ENCODE results near the gene STKLD1.
A peak's percentile ranks its signal among the peaks of the same experiment; 100 is the strongest.
"Not testable (repeated sequence)": the region's sequence is repeated elsewhere in the genome, so short reads cannot be mapped to it uniquely, and the experiment has no call there.

STKLD1 gene

GRCh38 chr9:133375724-133376654, at the start of gene STKLD1, which contains the start of gene SURF4:
STKLD1 (plus strand) TSS chr9:133376366; CDS start chr9:133376474, 108 bp downstream.
SURF4 (minus strand) TSS chr9:133376060; CDS start chr9:133375969, 91 bp downstream.
- peak; percentile 92 to 95 for DNase-seq (ENCODE audit: low read depth in 2 of 2)

GRCh38 chr9:133327021-133327420, 49.1 kb upstream of the STKLD1 start:
- not testable (repeated sequence) for DNase-seq (ENCODE audit: low read depth in 2 of 2)

GRCh38 chr9:133327834-133328484, 48.2 kb upstream of the STKLD1 start:
- DNase-seq (ENCODE audit: low read depth in 2 of 2): no peak

- not testable (repeated sequence) for DNase-seq (ENCODE audit: low read depth in 2 of 2)
Observed at GRCh38 chr9:133329306-133330156, 46.6 kb upstream of the STKLD1 start.

GRCh38 chr9:133331221-133331620, 44.9 kb upstream of the STKLD1 start:
- DNase-seq (ENCODE audit: low read depth in 2 of 2): no peak

GRCh38 chr9:133331641-133332380, 44.4 kb upstream of the STKLD1 start:
- no peak for DNase-seq (ENCODE audit: low read depth in 2 of 2)

GRCh38 chr9:133332381-133332730, 43.8 kb upstream of the STKLD1 start:
- DNase-seq (ENCODE audit: low read depth in 2 of 2): no peak

GRCh38 chr9:133333011-133333410, 43.2 kb upstream of the STKLD1 start:
- DNase-seq (ENCODE audit: low read depth in 2 of 2): no peak

- no peak for DNase-seq (ENCODE audit: low read depth in 2 of 2)
Observed at GRCh38 chr9:133333566-133333965, 42.6 kb upstream of the STKLD1 start.

- no peak for DNase-seq (ENCODE audit: low read depth in 2 of 2)
Observed at GRCh38 chr9:133334161-133334560, 42.0 kb upstream of the STKLD1 start.

GRCh38 chr9:133334888-133335287, 41.3 kb upstream of the STKLD1 start:
- not testable (repeated sequence) for DNase-seq (ENCODE audit: low read depth in 2 of 2)

GRCh38 chr9:133335924-133336811, 40.0 kb upstream of the STKLD1 start, which contains the start of gene SURF6:
SURF6 (minus strand) TSS chr9:133336188; CDS start chr9:133336132, 56 bp downstream.
- peak; percentile 93 for DNase-seq (ENCODE audit: low read depth in 2 of 2)

GRCh38 chr9:133339641-133340040, 36.5 kb upstream of the STKLD1 start:
- no peak for DNase-seq (ENCODE audit: low read depth in 2 of 2)

GRCh38 chr9:133340256-133340655, 35.9 kb upstream of the STKLD1 start:
- no peak for DNase-seq (ENCODE audit: low read depth in 2 of 2)

- no peak for DNase-seq (ENCODE audit: low read depth in 2 of 2)
Observed at GRCh38 chr9:133340916-133341315, 35.2 kb upstream of the STKLD1 start.

GRCh38 chr9:133341369-133342068, 34.6 kb upstream of the STKLD1 start:
- no peak for DNase-seq (ENCODE audit: low read depth in 2 of 2)

- no peak for DNase-seq (ENCODE audit: low read depth in 2 of 2)
Observed at GRCh38 chr9:133342069-133342406, 34.1 kb upstream of the STKLD1 start.

- no peak for DNase-seq (ENCODE audit: low read depth in 2 of 2)
Observed at GRCh38 chr9:133342570-133342969, 33.6 kb upstream of the STKLD1 start.

- DNase-seq (ENCODE audit: low read depth in 2 of 2): no peak
Observed at GRCh38 chr9:133344071-133344470, 32.1 kb upstream of the STKLD1 start.

GRCh38 chr9:133344979-133345378, 31.2 kb upstream of the STKLD1 start:
- no peak for DNase-seq (ENCODE audit: low read depth in 2 of 2)

All from stimulated activated CD4-positive, alpha-beta T cell treated with anti-CD3 and anti-CD28 coated beads, Interleukin-4, amount 100 ng/mL, for 48 hours (primary cell).